ENCODE measurements around the gene LPP.
A peak's percentile ranks its signal among the peaks of the same experiment; 100 is the strongest.

Gene LPP

DNA sequence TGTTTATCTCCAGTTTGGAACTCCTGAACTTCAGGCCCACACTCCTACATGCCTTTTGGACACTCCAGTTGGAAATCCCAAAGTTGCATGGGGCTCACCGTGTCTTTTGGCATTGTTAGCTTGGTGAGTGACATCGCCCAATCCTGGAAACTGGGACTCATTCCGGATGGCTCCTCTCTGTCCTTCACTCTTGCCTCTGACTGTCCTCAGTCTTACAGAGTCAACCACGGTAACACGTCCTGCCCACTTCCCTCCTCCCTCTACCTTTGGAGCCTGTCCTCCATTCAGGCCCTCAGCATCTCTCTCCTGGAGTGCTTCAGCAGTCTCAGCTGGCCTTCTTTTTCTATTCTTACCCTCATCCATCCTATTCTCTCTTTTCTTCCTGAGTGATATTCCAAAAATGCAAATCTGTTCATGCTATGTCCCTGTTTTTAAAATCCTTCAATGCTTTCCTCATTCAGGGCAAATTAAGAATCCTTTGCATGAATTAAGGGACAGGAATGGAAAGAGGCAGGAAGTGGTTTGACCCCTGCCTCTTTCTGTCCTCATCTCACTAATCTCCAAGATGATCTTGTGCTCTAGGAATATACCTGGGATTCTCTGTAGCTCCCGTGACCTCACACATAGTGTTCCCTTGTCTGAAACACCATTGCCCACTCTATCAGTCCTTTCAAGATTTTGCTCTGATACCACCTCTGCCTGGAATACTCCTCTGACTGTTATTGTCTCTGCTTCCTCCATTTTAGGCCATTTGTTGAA is 42.5 kb downstream of the LPP start:
- no peak for DNase-seq (ENCODE audit: low read depth, low spot score)

GRCh38 chr3:188197388-188197847 is 43.5 kb downstream of the LPP start:
- peak; percentile 42 for DNase-seq (ENCODE audit: low read depth, low spot score)

DNA sequence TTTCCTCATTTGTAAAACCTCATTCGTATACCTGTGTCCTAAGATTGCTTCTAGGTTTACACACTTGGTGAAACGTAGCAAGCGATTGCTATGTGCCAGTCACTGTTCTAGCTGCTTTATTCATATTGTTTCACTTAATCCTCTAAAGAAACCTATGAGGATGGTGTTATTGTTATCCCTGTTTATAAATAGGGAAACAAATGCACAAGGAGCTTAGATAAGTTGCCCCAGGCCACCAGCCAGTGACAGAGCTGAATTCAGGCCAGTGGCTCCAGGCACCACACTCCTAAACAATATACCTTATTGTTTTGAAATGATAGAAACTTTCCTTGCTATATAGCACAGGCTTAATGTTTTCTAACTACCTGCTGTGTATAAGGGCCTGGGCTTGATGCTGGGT is 44.0 kb downstream of the LPP start:
- no peak for DNase-seq (ENCODE audit: low read depth, low spot score)

GRCh38 chr3:188198760-188199327 is 44.9 kb downstream of the LPP start:
- DNase-seq (ENCODE audit: low read depth, low spot score): no peak

DNA sequence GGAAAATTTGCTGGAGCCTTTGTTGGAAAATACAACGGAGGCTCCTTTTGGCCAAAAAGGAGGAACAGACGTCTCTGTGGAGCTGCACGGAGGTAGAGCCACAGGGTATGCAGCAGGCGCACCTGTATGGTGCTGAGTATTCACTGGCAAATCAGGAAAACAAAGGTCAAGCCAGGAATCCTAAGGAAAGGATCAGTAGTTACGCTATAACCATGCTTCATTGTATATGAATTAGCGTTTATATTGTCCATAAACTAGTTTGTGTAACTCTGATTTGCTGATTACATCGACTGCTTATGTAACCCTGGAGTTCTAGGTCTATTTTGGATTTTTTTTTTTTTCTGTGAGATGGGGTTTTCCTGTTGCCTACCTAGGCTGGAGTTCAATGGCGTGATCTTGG is 45.4 kb downstream of the LPP start:
- no peak for DNase-seq (ENCODE audit: low read depth, low spot score)

DNA sequence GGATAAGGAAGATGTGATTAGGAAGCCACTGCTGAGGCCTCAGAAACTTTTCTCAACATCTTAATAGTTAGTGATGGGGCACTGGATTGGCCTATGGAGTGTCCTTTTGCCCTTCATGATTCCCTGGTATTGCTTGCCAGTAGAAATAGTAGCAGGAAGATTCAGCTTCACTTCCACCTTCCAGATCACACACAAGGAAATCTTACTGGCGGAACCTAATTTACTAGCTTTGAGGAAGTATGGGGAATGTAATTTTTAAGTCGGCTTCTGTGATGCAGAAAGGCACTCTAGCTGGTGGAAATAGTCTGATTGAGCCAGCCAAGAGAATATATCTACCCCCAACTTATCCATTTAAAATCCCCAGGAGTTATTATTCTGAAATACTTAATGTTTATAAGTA is 46.5 kb downstream of the LPP start:
- no peak for DNase-seq (ENCODE audit: low read depth, low spot score)

DNA sequence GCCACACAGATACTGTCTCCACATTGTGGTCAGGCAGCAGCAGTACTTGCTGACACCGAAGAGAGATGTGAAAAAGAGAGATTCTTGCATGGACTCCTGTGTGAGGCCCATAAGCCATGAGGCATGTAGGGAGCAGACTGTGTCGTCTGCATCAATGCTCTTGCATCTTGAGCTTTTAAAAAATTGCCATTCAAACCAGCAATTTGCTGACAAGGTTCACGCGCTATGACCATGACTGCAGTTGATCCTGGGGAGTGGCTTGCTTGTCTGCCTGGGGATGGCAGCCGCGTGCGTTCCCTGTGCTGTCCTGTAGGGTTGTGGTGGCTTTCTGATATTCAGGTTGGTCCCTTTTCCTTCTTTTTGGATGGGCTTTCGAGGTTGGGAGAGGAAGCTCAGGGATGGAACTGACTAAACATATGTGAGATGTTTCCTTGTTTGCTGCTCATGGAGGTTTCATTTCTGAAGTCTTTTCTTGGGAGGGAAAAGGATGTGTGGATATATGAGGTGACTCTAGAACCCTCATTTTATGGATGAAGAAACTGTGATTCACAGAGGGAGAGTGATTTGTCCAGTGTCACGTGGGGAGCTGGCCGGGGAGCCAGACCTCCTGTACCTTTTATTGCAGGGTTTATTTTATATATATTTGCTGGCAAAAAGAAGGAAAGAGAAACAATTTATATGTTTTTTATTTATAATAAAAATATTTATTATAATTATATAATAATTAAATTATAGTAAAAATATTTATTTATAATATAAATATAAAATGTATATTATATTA is 48.6 kb downstream of the LPP start:
- no peak for DNase-seq (ENCODE audit: low read depth, low spot score)

- DNase-seq (ENCODE audit: low read depth, low spot score): no peak
These were observed 50.6 kb downstream of the LPP start for GRCh38 chr3:188204526-188204925.

GRCh38 chr3:188205992-188206416 is 52.0 kb downstream of the LPP start:
- no peak for DNase-seq (ENCODE audit: low read depth, low spot score)

GRCh38 chr3:188206787-188207186 is 52.8 kb downstream of the LPP start:
- DNase-seq (ENCODE audit: low read depth, low spot score): no peak

- no peak for DNase-seq (ENCODE audit: low read depth, low spot score)
These were observed 54.1 kb downstream of the LPP start for GRCh38 chr3:188207941-188208515.

DNA sequence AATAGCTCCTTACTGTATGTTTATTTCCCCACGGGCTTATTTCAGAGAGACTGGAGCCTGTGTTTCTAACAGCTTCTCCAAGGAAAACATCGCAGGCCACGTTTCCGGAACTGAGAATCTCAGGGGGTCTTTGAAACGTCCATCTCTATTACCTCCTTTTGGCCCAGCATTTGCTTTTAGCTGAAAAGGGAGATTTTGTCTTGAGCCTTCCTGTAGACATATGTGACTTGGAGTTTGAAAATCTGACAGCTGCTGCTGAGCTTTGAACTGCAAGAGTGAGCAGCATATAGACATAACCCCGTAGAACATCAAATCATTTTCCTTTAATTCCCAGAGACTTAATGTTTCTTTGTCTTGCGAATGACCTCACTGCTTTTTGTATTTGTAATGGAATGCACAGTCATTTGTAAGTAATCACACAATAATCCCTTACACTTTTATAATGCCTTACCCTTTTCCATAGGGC is 54.6 kb downstream of the LPP start:
- DNase-seq (ENCODE audit: low read depth, low spot score): peak; percentile 68

DNA sequence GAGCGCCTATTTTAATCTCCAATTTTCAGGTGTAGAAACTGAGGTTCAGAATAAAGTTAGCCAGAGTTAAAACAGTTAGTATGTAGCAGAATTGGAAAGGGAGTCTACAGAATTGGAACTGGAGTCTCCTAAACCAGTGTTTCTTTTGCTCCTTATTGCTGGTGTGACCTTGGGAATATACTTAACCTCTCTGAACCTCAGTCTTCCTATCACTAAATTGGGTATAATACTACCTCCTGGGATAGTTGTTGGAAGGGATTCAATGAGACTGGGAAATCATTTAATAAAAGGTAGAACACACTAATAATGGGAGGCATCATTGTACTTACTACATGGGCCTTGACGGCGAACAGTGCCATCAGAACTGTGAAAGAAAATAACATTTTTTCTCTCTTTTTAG is 55.1 kb downstream of the LPP start:
- no peak for DNase-seq (ENCODE audit: low read depth, low spot score)

GRCh38 chr3:188209740-188210139 is 55.8 kb downstream of the LPP start:
- DNase-seq (ENCODE audit: low read depth, low spot score): peak; percentile 33

DNA sequence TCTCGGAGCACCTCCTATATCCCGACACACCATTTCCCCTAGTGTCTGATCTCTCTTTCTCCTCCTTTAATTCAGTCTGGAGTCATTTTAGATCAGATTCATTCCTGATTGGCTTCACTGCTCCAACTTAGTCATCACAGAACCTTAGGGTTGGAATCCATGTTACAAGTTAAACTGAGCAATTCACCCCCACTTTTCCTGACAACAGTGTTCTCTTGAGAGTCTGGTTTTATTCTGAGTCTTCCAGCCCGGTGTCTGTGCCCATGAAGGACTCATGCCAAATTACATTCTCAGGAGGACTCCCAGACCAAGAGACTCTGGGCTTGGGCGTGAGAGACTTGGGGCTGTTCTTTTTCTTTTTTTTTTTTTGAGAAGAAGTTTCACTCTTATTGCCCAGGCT is 57.5 kb downstream of the LPP start:
- DNase-seq (ENCODE audit: low read depth, low spot score): peak; percentile 36

DNA sequence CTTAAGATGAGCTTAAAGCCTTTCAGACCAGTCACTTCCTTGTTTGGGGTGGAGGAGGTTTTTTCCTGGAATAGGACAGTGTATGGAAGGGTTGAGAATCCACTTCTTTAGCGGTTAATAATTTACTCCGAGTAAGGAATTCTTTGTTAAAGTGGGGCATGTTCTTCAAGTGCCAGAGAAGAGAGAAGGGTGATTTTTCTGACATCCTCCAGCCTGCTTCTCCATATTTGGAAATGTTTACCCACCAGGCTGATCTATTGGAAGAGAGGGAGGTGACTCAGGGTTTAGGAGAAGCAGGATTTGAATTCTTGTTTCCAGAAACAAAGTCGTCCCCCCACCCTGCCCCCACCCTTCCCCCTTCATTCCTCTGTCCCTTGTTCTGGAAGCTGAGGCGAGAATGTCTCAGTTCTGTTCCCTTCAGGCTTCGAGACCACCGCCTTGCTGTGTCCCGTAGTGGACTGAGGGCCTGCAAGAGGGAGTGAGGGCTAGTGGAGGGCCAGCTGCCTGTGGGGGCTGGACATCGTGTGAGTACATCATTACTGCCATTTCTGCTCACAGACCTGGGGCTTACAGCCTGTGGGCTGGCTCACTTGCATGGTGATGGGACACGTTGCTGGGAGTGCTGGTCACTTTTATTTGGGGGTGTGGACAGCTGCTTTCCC is 58.5 kb downstream of the LPP start:
- DNase-seq (ENCODE audit: low read depth, low spot score): peak; percentile 86

- DNase-seq (ENCODE audit: low read depth, low spot score): peak; percentile 39
These were observed 60.5 kb downstream of the LPP start for GRCh38 chr3:188214442-188214841.

DNA sequence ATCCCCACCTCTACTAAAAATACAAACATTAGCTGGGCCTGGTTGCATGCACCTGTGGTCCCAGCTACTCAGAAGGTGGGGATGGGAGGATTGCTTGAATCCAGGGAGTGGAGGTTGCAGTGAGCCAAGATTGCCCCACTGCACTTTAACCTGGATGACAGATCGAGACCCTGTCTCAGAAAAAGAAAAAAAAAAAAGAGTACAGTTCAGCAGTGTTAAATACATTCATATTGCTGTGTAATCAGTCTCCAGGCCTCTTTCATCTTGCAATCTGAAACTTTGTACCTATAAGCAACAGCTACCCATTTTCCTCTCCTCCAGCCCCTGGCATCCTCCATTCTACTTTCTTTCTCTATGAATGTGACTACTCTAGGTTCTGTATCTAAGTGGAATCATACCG is 61.2 kb downstream of the LPP start:
- DNase-seq (ENCODE audit: low read depth, low spot score): no peak

- no peak for DNase-seq (ENCODE audit: low read depth, low spot score)
These were observed 63.1 kb downstream of the LPP start for GRCh38 chr3:188217011-188217463.

GRCh38 chr3:188217726-188218125 is 63.8 kb downstream of the LPP start:
- no peak for DNase-seq (ENCODE audit: low read depth, low spot score)

- no peak for DNase-seq (ENCODE audit: low read depth, low spot score)
These were observed 64.6 kb downstream of the LPP start for GRCh38 chr3:188218603-188219002.

GRCh38 chr3:188219147-188219546 is 65.2 kb downstream of the LPP start:
- DNase-seq (ENCODE audit: low read depth, low spot score): no peak

All from astrocyte of the hippocampus (primary cell).